PC-3 (cell line): ENCODE data around the gene MGMT.

ENCODE experiments used
- EZH2 ChIP-seq: fragments of 300-600 bp; sonication (generic); IDR thresholded peaks from one replicate; pipeline ENCODE4 v1.6.1; 2017; ENCODE audit warnings: antibody characterized with exemption, mild to moderate bottlenecking, low read length; ENCODE audit not compliant: unreplicated experiment
- EZH2phosphoT487 ChIP-seq: fragments of 300-600 bp; sonication (generic); IDR thresholded peaks from 2 replicates; pipeline ENCODE4 v1.6.1; 2018; ENCODE audit warnings: mild to moderate bottlenecking, antibody characterized with exemption, low read length, borderline replicate concordance
- TF ChIP-seq, protein P1 (sequence below): fragments of 300-600 bp; sonication (generic); conservative IDR thresholded peaks from 2 replicates; pipeline ENCODE4 v1.5.1; 2017; ENCODE audit warnings: antibody characterized with exemption, low read depth, mild to moderate bottlenecking, low read length

DNA sequence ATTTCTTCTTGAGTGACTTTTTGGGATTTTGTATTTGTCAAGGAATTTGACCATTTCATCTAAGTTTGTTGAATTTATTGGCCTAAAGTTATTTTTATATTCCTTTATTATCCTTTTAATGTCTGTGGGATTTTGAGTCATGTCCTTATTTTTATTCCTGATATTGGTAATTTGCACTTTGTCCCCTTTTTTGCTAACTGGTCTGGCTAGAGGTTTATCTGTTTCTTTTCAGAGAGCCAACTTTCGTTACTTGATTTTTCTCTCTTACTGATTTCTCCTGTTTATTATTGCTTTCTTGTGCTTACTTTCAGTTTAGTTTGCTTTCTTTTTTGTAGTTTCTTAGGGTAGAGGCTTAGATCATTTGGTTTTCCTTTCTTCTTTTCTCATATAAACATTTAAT is 14.6 kb downstream of the MGMT start:
- TF ChIP-seq, protein P1, sequence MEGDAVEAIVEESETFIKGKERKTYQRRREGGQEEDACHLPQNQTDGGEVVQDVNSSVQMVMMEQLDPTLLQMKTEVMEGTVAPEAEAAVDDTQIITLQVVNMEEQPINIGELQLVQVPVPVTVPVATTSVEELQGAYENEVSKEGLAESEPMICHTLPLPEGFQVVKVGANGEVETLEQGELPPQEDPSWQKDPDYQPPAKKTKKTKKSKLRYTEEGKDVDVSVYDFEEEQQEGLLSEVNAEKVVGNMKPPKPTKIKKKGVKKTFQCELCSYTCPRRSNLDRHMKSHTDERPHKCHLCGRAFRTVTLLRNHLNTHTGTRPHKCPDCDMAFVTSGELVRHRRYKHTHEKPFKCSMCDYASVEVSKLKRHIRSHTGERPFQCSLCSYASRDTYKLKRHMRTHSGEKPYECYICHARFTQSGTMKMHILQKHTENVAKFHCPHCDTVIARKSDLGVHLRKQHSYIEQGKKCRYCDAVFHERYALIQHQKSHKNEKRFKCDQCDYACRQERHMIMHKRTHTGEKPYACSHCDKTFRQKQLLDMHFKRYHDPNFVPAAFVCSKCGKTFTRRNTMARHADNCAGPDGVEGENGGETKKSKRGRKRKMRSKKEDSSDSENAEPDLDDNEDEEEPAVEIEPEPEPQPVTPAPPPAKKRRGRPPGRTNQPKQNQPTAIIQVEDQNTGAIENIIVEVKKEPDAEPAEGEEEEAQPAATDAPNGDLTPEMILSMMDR, result no peak
- TF ChIP-seq EZH2phosphoT487 (no peak), EZH2 (no peak)
